Tibial nerve (tissue), 3 donors: Measurements from ENCODE around the gene SERPINB5.

Experiments used
- POLR2A ChIP-seq, 2 donors: fragments of 450-650 bp; IDR thresholded peaks; one replicate each; pipeline ENCODE4 v1.6.1; 2017; ENCODE audit warnings: antibody characterized with exemption in 2 of 2, mild to moderate bottlenecking in 2 of 2, moderate library complexity in 2 of 2
- TF ChIP-seq, protein P1 (sequence below), 5 experiments: fragments of 200-600 bp in 3 of 5; fragments of 450-650 bp in 2 of 5; sonication (generic) in 3 of 5; IDR thresholded peaks; one replicate each; pipeline ENCODE4 v1.5.1; 2016 to 2019; ENCODE audit warnings: antibody characterized with exemption in 5 of 5, mild to moderate bottlenecking in 3 of 5, moderate library complexity in 2 of 5

GRCh38 chr18:63544017-63544416 is 67.3 kb downstream of the SERPINB5 start:
- no peak for TF ChIP-seq POLR2A (IDR thresholded peaks at IDR 0.05)
- TF ChIP-seq, protein P1, sequence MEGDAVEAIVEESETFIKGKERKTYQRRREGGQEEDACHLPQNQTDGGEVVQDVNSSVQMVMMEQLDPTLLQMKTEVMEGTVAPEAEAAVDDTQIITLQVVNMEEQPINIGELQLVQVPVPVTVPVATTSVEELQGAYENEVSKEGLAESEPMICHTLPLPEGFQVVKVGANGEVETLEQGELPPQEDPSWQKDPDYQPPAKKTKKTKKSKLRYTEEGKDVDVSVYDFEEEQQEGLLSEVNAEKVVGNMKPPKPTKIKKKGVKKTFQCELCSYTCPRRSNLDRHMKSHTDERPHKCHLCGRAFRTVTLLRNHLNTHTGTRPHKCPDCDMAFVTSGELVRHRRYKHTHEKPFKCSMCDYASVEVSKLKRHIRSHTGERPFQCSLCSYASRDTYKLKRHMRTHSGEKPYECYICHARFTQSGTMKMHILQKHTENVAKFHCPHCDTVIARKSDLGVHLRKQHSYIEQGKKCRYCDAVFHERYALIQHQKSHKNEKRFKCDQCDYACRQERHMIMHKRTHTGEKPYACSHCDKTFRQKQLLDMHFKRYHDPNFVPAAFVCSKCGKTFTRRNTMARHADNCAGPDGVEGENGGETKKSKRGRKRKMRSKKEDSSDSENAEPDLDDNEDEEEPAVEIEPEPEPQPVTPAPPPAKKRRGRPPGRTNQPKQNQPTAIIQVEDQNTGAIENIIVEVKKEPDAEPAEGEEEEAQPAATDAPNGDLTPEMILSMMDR (IDR thresholded peaks at IDR 0.05) = no peak
